Bronchial epithelial cell (primary cell): ENCODE measurements around the gene DSCAML1. TPM values are rescaled to one million over a fixed set of nuclear protein-coding genes. Genes with fewer than 3 reads are reported as not detected.

Experiments used
- DNase-seq: peaks from one replicate; pipeline ENCODE4 v3.0.0-alpha.2; 2010; ENCODE audit warnings: low read depth
- FAIRE-seq: peaks from 2 replicates; lab custom pipeline; 2011; peaks lifted over from hg19 to GRCh38; lab: Jason Lieb, UNC
- H3K27me3 ChIP-seq: 2 replicates; pipeline ENCODE4 v1.5.1; 2011; ENCODE audit warnings: low read length; ENCODE audit not compliant: control insufficient read depth, insufficient read depth
- H3K36me3 ChIP-seq: 2 replicates; pipeline ENCODE4 v1.5.1; 2011; ENCODE audit warnings: low read length; ENCODE audit not compliant: control insufficient read depth, insufficient read depth
- H3K4me3 ChIP-seq: 2 replicates; pipeline ENCODE4 v1.5.1; 2011; ENCODE audit warnings: mild to moderate bottlenecking, low read depth, low read length, control low read depth
- total RNA-seq: library from RNA; depleted of rRNA; stranded (reverse); fragments of >200 nt; gene quantifications from 2 replicates; pipeline ENCODE4 v1.2.1, GENCODE V29; 2014
- TF ChIP-seq, protein P1 (sequence below): IDR thresholded peaks from 2 replicates; pipeline ENCODE4 v1.5.1; 2011; ENCODE audit warnings: mild to moderate bottlenecking, moderate library complexity, low read length, control low read depth, inconsistent platforms; ENCODE audit not compliant: insufficient read depth, severe bottlenecking

DSCAML1 gene
- total RNA-seq, 1 donor from 2014 or later = under 0.01 TPM

DNA sequence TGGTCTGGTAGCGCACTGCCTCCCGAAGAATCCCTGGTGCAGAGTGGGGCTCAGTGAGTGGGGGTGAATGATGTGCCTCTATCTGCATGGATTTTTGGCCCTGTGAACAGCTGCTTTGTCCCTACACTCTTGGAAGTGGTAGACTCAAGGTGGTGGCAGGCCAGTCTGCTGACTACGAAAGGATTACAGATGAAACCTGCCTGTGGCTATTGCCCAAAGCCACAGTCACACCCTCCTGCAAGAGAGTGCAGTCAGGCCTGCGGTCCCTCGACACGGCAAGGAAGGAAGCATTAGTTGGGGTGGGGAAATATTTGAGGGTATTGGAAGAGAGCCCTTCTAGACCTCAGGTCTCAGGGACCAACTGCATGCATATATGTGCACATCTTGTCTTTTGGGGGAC is 63.7 kb downstream of the DSCAML1 start:
- TF ChIP-seq, protein P1, sequence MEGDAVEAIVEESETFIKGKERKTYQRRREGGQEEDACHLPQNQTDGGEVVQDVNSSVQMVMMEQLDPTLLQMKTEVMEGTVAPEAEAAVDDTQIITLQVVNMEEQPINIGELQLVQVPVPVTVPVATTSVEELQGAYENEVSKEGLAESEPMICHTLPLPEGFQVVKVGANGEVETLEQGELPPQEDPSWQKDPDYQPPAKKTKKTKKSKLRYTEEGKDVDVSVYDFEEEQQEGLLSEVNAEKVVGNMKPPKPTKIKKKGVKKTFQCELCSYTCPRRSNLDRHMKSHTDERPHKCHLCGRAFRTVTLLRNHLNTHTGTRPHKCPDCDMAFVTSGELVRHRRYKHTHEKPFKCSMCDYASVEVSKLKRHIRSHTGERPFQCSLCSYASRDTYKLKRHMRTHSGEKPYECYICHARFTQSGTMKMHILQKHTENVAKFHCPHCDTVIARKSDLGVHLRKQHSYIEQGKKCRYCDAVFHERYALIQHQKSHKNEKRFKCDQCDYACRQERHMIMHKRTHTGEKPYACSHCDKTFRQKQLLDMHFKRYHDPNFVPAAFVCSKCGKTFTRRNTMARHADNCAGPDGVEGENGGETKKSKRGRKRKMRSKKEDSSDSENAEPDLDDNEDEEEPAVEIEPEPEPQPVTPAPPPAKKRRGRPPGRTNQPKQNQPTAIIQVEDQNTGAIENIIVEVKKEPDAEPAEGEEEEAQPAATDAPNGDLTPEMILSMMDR = no peak
- no peak for FAIRE-seq

DNA sequence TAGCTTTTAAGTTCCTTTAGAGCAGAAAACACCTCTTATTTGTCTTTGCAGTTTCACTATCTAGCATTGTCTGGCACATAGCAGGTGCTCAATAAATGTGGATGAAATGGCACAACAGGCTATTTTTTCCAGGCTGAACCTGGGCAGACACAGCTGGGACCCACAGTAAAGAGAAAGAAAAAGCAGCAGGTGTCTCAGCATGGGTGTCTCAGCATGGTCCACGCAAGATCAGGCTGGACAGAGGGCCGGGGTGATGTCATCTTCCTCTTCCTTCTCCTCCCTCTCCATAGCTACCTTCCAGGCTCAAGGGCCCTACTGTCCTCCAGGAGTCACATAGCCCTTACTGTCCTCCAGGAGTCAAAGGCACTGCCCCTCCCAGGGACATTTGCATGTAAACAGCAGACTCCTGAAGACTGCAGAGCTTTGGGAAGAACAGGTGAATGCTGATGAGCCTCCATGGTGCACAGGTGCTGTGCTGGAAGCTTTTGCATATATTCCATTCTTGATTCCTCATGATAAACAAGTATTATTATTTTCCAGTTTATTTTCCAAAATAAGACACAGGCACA is 65.2 kb downstream of the DSCAML1 start:
- H3K36me3 ChIP-seq = no peaks in the 10 kb centered on the region
- H3K4me3 ChIP-seq = no peak overlapping the region
- DNase-seq (no peak), FAIRE-seq (no peak)
- H3K27me3 ChIP-seq = no peaks in the 10 kb centered on the region
- TF ChIP-seq, protein P1 = no peak

More for the DNA sequence above, 63.7 kb downstream of the DSCAML1 start:
- no peak for DNase-seq
- Histone ChIP-seq H3K4me3 (no peak overlapping the region), H3K36me3 (no peaks in the 10 kb centered on the region), H3K27me3 (no peaks in the 10 kb centered on the region)

DNA sequence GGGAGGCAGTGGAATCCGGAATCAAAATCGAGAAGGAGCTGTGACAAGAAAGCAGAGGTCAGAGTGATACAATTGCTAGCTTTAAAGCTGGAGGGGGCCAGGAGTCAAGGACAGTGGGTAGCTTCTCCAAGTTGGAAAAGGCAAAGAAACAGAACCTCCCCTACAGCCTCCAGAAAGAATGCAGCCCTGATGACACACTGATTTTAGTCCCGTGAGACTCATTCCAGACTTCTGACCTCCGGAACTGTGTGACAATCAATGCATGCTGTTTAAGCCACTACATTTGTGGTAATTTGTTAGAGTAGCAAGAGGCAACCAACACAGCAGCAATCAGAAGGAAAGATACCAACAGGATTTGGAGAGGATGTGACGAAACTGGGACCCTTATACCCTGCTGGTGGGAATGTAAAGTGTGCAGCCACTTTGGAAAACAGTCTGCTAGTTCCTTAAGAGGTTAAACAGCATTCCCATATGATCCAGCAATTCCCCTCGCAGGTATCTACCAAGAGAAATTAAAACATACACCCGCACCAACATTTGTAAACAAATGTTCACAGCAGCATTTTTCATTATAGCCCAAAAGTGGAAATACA is 66.7 kb downstream of the DSCAML1 start:
- H3K27me3 ChIP-seq = no peaks in the 10 kb centered on the region
- H3K36me3 ChIP-seq = no peaks in the 10 kb centered on the region
- no peak for DNase-seq
- no peak for FAIRE-seq
- H3K4me3 ChIP-seq = no peak overlapping the region
- TF ChIP-seq, protein P1 = no peak

- no peaks in the 10 kb centered on the region for H3K27me3 ChIP-seq
Observed at GRCh38 chr11:117725048-117725734, 71.8 kb downstream of the DSCAML1 start.

GRCh38 chr11:117724621-117725020 is 72.4 kb downstream of the DSCAML1 start:
- no peak for DNase-seq
- Histone ChIP-seq H3K4me3 (no peak overlapping the region), H3K36me3 (no peaks in the 10 kb centered on the region), H3K27me3 (no peaks in the 10 kb centered on the region)
- FAIRE-seq = no peak
- TF ChIP-seq, protein P1 = no peak

More at GRCh38 chr11:117725048-117725734, 71.8 kb downstream of the DSCAML1 start:
- no peak for FAIRE-seq
- Histone ChIP-seq H3K36me3 (no peaks in the 10 kb centered on the region), H3K4me3 (no peak overlapping the region)
- DNase-seq = no peak
- TF ChIP-seq, protein P1 = no peak
